ENCODE results near the gene SDR9C7.
"Not testable (repeated sequence)": the region's sequence is repeated elsewhere in the genome, so short reads cannot be mapped to it uniquely, and the experiment has no call there.

The SDR9C7 gene

DNA sequence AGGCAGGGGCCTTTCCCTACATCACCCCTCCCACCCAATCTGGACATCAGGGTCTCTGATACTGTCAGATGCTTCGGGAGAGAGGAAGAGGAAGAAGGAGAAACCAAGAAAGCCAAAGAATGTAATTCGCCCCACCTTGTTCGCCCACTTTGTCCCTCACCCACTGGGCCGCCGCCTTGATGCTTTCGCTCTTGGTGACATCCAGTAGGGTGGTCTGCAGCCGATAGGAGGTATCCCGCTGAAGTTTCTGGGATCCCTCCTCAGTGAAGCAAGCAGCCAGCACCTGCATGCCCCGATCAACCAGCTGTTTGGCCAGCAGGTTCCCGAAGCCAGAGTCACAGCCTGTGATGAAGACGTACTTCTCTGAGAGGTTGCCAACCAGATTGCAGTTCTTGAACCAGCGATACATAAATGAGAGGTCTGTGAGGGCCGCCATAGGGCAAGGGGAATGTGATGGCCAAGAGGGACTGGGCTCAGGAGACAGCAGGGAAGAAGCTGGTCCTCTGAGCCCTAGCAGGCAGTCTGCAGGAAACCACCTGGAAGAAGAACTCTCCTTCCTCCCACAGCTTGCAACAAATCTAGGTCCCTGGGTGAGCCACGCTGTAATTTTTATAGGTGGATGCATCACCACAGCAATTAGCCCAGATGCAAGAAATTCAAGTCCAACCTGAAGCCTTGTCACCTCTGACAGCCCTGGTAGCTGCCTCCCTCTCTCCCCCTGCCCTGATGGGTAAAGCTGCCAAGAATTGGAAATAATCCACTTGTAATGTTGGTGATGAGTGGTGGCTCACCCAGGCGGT, at the start of gene SDR9C7:
Gene SDR9C7, minus strand, starts transcription at position 583 of the 800 bp plus-strand sequence. Its CDS starts 147 bp downstream, at position 436.
- CTCF ChIA-PET: no interaction called here

DNA sequence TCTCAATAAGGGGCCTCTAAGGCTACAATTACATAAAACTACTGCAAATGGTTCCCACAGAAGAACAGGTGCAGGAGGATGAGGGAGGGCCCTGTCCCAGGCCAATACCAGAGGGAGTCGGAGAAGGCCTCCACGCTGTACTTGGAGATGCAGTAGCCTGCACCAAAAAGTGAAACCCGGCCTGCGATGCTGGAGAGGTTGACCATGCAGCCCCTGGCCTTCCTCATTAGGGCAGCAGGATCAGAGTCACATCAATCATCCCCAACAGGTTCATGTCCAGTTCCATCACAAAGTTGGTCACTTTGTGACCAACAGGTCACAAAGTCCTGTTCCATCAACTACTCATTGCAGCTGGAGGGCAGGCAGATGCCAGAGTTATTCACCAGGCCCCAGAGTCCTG, 49.2 kb upstream of the SDR9C7 start:
- CTCF ChIA-PET: no interaction called here
- peak; percentile 3 for DNase-seq (ENCODE audit: extremely low spot score)
- TF ChIP-seq, protein P1, sequence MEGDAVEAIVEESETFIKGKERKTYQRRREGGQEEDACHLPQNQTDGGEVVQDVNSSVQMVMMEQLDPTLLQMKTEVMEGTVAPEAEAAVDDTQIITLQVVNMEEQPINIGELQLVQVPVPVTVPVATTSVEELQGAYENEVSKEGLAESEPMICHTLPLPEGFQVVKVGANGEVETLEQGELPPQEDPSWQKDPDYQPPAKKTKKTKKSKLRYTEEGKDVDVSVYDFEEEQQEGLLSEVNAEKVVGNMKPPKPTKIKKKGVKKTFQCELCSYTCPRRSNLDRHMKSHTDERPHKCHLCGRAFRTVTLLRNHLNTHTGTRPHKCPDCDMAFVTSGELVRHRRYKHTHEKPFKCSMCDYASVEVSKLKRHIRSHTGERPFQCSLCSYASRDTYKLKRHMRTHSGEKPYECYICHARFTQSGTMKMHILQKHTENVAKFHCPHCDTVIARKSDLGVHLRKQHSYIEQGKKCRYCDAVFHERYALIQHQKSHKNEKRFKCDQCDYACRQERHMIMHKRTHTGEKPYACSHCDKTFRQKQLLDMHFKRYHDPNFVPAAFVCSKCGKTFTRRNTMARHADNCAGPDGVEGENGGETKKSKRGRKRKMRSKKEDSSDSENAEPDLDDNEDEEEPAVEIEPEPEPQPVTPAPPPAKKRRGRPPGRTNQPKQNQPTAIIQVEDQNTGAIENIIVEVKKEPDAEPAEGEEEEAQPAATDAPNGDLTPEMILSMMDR (IDR thresholded peaks at IDR 0.05; ENCODE audit: control extremely low read depth, extremely low read depth, low read depth, missing control alignments): no peak
- POLR2A ChIA-PET: no interaction called here

More for the DNA sequence above, at the start of gene SDR9C7:
- TF ChIP-seq, protein P1 (IDR thresholded peaks at IDR 0.05; ENCODE audit: control extremely low read depth, extremely low read depth, low read depth, missing control alignments): no peak
- DNase-seq (ENCODE audit: extremely low spot score): no peak
- POLR2A ChIA-PET: no interaction called here

DNA sequence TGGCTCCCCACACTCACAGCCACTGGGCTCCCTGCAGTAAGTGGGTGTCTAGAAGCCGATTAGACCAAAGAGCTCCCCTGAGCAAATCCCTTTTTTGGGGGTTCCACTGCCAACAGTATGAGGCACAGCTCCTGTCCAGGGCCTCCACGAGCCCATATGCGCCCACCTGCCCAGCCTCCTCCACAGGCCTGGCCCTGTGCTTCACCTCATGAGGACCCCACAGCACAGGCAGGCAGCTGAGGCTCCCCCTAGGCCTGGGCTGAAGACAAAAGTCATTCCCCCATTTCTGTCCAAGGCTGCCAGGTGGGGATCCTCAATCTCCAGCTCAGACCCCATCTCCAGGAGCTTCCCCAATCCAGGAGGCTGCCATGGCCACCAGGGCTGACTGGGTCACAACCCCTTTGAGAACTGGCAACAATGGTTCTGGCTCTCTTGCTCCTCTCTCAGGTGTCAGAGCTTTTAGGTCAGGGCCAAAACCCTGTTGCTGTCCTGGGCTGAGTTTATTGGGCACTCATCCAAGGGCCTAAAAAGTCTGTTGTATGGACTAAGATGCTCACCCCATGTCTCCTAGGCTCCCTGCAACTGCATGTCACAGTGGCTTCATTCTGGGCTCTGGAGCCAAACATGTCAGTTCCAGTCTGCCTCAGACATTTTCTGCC, 48.5 kb upstream of the SDR9C7 start:
- CTCF ChIA-PET: interaction anchor here (1.6 kb wide), 1 partner anchor 129 kb away, joined by 4 read pairs; no protein-coding TSS in a partner anchor
- peak; percentile 6 for DNase-seq (ENCODE audit: extremely low spot score)
- POLR2A ChIA-PET: not testable (repeated sequence)

DNA sequence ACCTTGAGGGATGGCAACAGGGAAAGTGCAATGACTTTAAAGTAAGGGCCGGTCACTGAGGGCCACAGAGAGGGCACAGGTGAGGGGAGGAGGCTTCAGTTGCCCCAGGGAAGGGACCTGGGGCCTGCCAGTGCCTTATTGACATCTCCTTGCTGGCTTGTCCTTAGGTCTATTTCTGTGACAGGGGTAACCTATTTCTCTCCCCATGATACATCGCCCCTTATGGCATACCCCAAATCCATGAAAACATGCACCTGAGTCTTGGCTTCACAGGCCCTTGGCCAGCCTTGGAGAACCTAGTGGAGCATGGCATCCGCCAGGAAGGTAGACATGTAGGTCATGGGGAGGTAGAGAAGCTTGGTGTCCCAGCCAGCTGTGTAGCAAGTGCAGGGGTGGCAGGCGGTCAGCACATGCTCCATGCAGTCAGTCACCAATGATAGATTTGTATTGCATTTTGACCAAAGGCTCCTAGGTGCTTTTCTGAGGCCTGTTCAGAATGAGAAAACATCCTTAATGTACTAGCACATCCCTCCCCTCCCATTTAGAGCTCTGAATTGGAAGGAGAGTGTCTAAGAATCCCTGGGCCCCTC, 46.8 kb upstream of the SDR9C7 start:
- TF ChIP-seq, protein P1 (IDR thresholded peaks at IDR 0.05; ENCODE audit: control extremely low read depth, extremely low read depth, low read depth, missing control alignments): no peak
- CTCF ChIA-PET: interaction anchor here (0.8 to 2.0 kb wide), 6 partner anchors 20 to 222 kb away, joined by 3 to 4 read pairs (median 3); no protein-coding TSS in a partner anchor
- no peak for DNase-seq (ENCODE audit: extremely low spot score)
- POLR2A ChIA-PET: no interaction called here

DNA sequence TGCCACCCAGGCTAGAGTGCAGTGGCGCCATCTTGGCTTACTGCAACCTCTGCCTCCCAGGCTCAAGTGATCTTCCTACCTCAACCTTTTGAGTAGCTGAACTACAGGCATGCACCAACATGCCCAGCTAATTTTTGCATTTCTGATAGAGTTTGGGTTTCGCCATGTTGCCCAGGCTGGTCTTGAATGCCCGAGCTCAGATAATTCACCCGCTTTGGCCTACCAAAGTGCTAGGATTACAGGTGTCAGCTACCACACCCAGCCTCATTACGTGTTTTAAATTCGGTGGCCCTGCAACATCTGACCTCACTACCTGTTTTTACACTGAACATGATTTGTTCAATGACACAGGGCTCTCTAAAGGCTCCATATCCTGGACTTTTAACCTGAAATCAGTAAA, 46.1 kb upstream of the SDR9C7 start:
- ChIA-PET CTCF (interaction anchor here (2.0 kb wide), 1 partner anchor 140 kb away, joined by 4 read pairs; no protein-coding TSS in a partner anchor), POLR2A (no interaction called here)
- DNase-seq (ENCODE audit: extremely low spot score): no peak
- TF ChIP-seq, protein P1 (IDR thresholded peaks at IDR 0.05; ENCODE audit: control extremely low read depth, extremely low read depth, low read depth, missing control alignments): no peak

DNA sequence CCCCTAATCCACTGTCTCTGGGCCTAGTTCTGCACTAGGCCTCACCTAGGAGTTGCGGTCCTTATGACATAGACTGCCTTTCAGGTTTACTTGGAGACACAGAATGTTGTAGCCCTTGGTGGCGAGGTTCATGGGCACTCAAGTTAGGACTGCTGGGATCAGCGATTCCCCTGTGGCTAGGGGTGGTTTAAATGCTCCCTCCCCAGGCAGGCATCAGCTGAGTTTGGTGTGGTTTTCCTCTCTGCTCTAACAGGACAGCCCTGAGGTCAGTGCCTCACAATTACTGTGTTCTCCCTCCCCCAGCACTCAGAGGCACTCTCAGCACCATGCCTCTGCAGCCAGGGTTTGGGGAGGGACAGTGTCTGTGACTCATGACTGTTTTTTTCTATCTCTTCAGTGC, 45.4 kb upstream of the SDR9C7 start:
- TF ChIP-seq, protein P1 (IDR thresholded peaks at IDR 0.05; ENCODE audit: control extremely low read depth, extremely low read depth, low read depth, missing control alignments): no peak
- ChIA-PET POLR2A (no interaction called here), CTCF (interaction anchor here (1.4 kb wide), 1 partner anchor 8 kb away, joined by 7 read pairs; no protein-coding TSS in a partner anchor)
- no peak for DNase-seq (ENCODE audit: extremely low spot score)
